Stomach (tissue), 4 donors: ENCODE results near the gene RSPRY1.

ENCODE experiments used
- EP300 ChIP-seq: sonication (generic); formaldehyde crosslinking; IDR thresholded peaks from one replicate; pipeline ENCODE4 v1.6.1; 2017; ENCODE audit warnings: antibody characterized with exemption
- POLR2A ChIP-seq, 4 donors: fragments of 450-650 bp; IDR thresholded peaks; one replicate each; pipeline ENCODE4 v1.6.1; 2016; ENCODE audit warnings: antibody characterized with exemption in 4 of 4, control low read depth in 2 of 4, mild to moderate bottlenecking in 1 of 4, moderate library complexity in 1 of 4
- POLR2AphosphoS5 ChIP-seq, 3 donors: sonication (generic); formaldehyde crosslinking; IDR thresholded peaks; one replicate each; pipeline ENCODE4 v1.6.1; 2016; ENCODE audit warnings: antibody characterized with exemption in 3 of 3
- TF ChIP-seq, protein P1 (sequence below), 7 experiments: fragments of 450-650 bp in 4 of 7; fragments of 200-600 bp in 3 of 7; sonication (generic) in 3 of 7; IDR thresholded peaks; one replicate each; pipeline ENCODE4 v1.5.1; 2016 to 2019; ENCODE audit warnings: antibody characterized with exemption in 7 of 7, control low read depth in 2 of 7, mild to moderate bottlenecking in 1 of 7

DNA sequence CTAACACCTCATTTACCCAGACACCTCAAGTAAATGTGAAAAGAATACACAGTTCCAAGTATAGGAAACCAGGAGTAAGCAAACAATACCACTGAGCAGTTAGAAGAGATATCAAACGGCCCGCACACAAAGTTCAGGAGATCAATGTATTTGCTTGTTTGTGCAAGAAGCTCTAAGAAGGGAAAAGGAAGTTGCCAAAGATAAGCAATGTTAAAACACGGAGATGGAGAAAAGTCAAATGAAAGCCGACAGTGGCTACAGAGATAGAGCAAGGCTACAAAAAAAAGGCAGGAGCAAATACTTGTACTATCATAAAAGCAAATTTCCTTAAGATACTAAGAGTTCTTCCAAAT, 29.8 kb upstream of the RSPRY1 start:
- TF ChIP-seq POLR2A (IDR thresholded peaks at IDR 0.05) (no peak), POLR2AphosphoS5 (IDR thresholded peaks at IDR 0.05) (no peak), EP300 (no peak)
- TF ChIP-seq, protein P1, sequence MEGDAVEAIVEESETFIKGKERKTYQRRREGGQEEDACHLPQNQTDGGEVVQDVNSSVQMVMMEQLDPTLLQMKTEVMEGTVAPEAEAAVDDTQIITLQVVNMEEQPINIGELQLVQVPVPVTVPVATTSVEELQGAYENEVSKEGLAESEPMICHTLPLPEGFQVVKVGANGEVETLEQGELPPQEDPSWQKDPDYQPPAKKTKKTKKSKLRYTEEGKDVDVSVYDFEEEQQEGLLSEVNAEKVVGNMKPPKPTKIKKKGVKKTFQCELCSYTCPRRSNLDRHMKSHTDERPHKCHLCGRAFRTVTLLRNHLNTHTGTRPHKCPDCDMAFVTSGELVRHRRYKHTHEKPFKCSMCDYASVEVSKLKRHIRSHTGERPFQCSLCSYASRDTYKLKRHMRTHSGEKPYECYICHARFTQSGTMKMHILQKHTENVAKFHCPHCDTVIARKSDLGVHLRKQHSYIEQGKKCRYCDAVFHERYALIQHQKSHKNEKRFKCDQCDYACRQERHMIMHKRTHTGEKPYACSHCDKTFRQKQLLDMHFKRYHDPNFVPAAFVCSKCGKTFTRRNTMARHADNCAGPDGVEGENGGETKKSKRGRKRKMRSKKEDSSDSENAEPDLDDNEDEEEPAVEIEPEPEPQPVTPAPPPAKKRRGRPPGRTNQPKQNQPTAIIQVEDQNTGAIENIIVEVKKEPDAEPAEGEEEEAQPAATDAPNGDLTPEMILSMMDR (IDR thresholded peaks at IDR 0.05), result no peak
